ENCODE data around the gene FAM53A.
"Not testable (repeated sequence)": the region's sequence is repeated elsewhere in the genome, so short reads cannot be mapped to it uniquely, and the experiment has no call there.

FAM53A gene

DNA sequence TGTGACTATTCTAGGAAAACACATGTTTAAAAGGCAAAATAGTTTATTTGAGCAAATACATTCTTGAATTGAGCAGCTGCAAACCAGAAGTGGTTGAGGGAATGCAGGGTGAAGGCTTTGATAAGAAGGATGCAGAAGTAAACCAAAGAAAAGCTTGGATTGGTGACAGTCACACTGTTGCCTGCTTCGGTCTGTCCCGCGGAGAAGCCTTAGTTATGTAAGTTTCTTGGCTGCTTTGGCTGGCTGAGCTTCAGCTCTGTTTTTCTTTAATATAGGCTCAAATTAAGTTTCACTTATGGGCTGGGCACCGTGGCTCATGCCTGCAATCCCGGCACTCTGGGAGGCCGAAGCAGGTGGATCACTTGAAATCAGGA is 67.6 kb downstream of the FAM53A start:
- no peak for DNase-seq

DNA sequence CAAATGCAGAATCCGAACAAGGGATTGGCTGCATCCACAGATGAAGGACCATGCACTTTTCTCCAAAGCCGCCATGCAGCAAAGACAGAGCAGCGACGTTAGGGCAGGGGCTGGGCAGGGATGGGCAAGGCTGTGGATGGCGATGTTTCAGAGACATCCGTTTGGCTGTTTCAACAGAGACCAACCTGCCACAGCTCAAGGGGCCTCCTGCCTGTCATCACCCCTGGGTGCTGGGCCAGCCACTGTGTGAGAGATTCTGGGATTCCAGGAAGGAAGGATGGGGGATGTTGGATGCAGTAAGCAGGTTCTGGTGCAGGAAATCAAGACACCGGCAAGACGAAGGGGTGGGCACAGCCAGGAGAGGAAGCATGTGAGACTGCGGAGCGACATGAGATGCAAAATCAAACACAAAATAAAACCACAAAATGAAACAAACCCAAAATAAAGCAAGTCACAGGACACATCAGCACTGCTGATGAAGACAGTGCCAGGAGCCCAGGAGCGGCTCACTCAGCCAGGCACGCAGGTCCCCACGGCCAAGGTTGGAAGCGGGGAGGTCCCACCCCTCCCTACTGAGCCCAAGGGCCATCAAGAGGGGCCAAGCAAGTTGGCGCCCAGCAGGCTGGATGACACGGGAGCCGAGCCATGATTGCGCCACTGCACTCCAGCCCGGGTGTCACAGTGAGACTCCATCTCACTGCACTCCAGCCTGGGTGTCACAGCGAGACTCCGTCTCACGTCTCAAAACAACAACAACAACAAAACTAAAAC is 68.1 kb downstream of the FAM53A start:
- no peak for DNase-seq

DNA sequence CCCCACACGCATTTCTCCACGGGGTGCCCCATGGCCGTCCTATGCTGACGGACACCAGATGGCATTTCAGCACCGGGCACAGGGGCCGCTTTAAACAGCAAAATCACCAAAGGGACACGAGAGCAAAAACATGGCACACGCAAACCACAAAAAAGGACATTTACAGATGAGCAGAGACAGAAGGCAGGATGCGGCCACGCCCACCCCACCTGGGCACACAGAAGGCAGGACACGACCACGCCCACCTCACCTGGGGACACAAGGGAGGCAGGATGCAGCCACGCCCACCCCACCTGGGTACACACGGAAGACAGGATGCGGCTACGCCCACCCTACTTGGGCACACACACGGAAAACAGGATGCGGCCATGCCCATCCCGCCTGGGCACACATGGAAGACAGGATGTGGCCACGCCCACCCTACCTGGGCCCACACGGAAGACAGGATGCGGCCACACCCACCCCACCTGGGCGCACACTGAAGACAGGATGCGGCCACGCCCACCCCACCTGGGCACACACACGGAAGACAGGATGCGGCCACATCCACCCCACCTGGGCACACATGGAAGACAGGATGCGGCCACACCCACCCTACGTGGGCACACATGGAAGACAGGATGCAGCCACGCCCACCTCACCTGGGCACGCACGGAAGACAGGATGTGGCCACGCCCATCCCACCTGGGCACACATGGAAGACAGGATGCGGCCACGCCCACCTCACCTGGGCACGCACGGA is 69.1 kb downstream of the FAM53A start:
- no peak for DNase-seq

DNA sequence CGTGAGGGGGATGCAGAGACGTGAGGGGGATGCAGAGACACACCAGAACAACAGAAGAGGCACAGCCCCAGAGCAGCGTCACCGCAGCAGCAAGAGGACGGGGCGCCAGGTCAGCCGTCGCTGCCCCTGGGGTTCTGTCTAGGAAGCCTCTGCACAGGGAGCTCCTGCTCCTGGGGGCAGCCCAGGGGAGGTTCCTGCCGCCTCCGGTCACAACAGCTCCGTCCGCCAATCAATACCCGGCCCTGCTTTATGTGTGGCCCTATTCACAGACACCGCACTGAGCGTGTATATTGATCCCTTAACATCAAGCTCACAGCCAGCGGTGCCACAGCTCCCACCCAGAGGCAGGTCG is 69.6 kb downstream of the FAM53A start:
- no peak for DNase-seq

DNA sequence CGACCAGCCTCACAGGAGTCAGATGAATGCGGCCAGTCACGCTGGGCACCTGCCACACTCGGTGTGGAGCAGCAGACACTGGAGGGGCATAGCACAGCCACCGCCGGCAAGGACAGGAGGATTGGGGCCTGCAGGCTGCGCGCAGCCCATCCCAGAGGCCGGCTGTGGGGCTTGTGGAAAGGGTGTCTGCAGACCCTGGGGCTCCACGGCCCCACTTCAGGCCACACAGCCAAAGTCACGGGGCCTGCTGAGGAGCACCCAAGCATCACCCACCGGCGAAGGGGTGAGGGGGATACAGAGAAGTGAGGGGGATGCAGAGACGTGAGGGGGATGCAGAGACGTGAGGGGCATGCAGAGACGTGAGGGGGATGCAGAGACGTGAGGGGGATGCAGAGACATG is 70.1 kb downstream of the FAM53A start:
- no peak for DNase-seq

DNA sequence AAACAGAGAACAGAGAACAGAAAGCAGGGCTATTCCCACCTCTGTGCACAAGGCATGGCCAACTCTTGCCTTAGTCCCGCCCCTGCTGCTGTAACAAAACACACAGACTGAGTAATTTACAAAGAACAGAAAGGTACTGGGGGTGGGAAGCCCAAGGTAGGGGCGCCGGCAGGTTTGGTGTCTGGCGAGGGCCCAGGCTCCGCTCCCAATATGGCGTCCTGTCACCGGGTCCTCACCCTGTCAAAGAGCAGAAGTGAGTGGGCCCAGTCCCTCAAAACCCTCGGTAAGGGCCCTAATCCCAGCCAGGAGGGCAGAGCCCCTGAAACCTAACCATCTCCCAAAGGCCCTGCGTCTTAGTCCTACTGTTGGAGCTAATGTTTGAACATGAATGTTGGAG is 71.0 kb downstream of the FAM53A start:
- no peak for DNase-seq

DNA sequence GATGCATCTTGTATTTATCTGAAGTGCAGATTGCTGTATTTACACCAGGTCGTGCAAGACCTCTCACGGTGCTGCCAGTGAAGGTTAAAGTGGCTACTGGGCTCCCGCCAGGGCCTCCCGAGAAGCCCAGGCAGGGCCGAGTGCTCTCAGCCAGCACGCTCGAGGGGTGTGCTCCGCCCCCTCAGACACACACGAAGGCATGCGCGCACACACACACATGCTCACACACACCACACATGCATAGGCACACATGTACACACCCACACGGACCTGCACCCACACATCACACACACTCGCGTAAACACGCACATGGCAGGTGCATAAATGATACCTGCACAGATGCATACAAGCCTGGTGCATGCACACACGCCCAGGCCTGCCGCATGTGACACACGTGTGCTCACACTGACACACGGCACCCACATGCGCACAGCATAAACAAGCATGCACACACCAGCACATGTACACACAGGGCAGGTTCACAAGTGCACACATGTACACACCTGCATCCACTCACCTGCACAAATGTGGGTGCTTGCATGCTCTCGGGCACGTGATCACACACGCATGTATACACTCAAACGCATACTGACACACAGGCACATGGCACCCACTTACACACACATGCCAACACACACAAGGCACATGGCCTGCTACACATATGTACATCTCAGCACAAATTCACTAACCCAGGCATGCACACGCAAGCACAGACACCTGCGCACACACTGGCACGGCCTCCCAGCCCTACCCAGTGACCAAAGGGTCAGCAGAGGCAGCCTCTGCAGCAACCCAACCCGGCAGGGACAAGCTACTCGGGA is 71.6 kb downstream of the FAM53A start:
- DNase-seq, result no peak

DNA sequence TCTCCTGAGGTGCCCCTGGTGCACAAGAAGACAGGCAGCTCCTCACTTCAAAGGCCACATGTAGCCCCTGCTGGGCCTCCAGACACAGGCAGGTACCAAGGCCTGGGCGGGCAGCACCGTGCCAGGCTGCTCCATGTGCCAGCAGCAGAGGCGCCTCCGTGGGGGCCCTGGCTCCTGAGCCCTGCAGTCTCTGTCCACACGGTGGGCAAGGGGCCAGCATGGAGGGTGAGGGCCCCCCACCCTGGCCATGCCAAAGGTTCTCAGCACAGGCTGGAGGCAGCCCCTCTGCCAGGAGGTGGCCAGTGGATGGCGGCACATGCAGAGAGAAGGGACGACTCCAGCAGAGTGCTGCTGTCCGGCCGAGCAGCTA is 72.6 kb downstream of the FAM53A start:
- DNase-seq, result no peak

DNA sequence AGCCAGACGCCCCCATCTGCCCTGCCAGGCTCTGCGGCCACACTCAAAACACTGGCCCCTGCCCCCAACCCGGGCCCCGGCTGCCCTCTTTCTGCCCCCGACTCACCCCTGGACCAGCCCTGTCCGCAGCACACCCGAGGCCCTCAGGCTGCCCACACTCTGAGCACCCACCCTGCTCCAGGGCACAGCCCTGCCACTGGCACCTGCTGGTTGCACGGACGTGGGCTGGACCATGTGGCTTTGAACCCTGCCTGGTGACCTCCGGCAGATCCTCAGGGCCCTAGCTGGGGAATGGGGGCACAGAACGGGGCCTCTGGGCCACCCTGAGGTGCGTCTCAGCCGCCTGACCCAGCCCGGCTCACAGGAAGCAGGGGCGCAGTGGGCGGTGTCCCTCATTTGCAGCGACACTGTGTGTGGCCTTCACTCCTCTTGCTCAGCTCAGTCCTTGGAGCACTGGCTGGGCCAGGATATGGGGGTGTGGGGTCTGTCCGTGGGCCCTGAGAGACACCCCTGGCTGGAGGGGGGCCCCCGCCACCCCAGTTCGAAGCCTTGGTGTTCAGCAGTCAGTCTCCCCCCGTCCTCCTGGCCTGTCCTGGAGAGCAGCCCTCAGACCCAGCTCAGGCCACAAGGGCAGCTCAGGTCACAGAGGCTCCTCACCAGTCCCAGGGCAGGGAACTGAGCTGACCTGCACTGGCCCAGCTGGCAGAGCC is 73.2 kb downstream of the FAM53A start:
- no peak for DNase-seq

DNA sequence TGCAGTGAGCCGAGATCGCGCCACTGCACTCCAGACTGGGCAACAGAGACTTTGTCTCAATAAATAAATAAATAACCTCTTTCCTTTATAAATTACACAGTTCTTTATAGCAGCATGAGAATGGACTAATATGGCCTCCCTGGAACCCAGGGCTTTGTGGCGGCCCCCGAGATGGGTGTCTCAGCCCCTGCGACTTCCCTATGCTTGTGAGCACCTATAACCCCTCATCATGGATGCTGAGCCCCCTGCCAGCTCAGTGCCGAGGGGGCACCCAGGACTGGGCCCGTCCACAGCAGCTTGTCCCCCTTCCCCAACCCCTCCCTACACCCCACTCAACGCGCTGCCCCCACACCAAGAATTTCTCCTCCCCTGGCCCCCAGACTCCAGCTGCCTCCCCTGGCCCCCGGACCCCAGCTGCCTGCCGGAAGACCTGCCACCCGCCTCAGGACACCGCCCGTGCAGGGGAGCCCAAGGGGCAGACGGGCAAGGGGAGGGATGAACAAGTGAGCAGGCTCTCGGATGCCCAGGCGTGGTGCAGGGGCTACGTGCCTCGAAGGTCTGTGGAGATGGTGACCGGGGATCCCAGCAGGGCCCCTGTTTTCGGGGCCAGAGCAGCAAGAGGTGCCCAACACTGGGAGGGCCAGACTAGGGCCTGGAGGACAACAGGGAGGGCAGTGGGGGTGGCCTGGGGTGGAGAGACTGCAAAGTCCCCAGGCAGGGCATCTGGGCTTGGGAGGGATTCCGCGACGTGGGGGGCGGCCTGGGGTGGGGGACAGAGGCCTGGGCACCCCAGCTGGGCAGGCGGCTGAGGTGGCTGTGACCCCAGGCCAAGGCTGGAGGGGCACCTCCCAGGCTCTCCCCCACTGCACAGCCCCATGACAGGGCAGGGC is 74.0 kb downstream of the FAM53A start:
- DNase-seq, result no peak

DNA sequence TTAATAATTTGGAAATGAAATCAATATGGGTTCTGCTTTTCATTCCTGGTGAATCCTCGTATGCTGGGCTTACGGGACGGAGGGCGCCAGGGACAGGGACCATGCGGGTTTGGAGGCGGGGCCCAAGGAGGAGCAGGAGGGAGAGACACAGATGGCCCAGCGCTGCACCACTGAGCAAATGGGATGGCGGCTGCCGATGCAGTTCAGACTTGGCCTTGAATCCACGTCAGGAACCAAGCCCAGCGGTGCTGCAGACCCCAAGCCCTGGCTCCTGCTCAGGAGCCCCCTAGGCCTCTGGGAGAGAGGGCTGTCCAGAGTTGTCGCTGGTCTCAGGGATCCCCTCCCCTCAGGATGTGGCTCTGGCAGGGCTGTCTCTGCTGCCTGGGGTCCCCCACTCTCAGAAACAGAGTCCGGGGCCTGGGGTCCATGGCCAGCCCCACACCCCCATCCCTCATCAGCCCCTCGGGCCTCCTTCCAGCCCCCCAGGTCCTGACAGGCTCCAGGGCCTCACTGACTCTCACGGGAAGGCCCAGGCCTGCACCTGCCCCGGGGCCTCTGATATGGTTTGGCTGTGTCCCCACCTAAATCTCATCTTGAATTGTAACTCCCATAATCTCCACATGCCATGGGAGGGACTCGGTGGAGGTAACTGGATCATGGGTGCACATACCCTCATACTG is 75.2 kb downstream of the FAM53A start:
- no peak for DNase-seq

DNA sequence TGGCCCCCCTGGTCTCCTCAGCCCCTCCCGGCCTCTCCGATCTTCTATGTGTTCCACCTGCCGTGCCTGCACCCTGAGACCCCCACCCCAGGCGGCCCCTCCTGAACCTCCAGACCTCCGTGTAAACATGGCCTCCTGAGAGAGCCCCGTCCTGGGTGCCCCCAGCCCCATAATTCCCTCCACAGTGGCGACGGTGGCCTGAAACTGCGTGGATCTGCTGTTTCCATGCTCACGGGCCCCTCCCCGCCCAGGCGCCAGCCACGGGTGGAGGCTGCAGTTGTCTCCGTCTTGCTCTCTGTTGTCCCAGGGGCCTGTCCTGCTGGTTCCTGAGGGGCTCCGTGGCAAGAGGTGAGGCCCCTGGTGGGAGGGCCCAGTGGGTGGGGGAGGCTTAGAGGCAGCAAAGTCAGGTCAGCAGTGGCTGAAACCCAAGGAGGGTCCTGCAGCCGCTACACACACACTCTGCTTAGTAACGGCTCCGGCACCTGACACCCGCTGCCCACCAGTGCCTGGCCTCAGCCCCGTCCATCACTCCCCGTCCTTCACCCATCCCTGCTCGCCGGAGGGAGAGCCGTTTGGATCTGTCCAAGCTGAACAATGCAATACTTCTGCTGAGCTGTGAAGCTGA is 75.8 kb downstream of the FAM53A start:
- DNase-seq, result no peak

DNA sequence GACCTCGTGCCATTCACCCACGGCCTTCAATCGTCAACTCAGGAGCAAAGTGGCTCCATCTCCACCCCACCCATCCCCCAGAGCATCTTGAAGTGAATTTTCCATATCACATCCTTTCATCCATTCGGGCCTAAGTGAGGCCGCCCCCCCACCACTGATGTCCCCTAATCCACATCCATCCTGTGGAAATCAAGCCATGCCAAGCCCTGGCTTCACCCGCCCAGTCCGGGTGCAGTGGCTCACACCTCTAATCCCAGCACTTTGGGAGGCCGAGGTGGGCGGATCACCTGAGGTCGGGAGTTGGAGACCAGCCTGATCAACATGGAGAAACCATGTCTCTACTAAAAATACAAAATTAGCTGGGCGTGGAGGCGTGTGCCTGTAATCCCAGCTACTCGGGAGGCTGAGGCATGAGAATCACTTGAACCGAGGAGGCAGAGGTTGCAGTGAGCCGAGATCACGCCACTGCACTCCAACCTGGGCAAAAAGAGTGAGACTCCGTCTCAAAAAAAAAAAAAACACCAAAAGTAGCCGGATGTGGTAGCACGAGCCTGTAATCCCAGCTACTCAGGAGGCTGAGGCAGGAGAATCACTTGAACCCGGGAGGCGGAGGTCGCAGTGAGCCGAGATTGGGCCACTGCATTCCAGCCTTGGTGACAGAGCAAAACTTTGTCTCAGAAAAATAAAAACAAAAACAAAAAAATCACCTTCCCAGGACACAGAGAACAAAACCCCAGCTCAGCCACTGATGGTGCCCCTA is 76.5 kb downstream of the FAM53A start:
- DNase-seq, result not testable (repeated sequence)

DNA sequence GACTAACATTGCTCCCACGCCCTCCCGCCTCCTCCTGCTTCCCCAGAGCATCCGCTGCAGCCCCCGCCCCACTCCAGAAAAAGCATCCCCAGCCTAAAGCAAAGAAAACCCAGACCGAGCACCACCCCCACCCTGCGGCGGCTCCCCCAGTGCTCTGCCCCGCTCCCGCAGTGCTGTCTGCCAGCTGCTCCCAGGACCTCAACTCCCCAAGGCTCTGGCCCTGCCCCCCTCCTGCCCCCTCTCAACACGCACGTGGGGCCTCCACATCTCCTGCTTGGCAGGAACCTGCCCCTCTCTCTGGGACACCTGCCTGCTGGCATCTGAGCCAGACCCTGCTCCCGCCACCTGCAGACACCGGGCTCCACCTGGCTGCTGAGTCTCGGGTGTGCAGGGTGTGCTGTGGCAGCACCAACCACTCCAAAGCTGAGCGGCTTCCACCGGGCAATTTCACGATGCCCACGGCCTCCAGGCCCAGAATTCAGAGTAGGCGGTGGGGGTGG is 79.4 kb downstream of the FAM53A start:
- DNase-seq, result peak; percentile 21

DNA sequence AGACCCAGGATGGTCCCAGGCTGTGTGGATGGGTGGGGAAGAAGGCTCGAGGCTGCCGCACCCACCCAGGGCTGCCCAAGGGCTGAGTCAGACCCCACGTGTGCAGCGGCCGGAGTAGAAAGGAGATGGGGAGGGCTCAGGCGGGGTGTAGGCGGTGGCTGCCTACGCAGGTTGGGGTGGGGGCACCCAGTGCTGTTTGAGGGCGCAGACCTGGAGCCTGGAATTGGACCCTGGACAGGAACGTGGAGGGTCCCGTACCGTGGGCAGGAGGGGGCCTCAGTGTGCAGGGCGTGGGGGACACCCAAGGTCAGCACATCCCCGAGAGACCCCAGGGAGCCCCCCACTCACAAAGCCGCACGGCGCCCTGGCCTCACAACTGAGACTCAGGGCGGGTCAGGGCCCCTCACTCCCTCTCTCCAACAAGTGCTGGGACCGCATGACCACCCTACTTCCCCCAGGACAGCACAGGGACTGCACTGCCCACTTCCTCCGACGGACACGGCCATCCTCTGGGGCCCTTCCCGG is 79.9 kb downstream of the FAM53A start:
- no peak for DNase-seq

DNA sequence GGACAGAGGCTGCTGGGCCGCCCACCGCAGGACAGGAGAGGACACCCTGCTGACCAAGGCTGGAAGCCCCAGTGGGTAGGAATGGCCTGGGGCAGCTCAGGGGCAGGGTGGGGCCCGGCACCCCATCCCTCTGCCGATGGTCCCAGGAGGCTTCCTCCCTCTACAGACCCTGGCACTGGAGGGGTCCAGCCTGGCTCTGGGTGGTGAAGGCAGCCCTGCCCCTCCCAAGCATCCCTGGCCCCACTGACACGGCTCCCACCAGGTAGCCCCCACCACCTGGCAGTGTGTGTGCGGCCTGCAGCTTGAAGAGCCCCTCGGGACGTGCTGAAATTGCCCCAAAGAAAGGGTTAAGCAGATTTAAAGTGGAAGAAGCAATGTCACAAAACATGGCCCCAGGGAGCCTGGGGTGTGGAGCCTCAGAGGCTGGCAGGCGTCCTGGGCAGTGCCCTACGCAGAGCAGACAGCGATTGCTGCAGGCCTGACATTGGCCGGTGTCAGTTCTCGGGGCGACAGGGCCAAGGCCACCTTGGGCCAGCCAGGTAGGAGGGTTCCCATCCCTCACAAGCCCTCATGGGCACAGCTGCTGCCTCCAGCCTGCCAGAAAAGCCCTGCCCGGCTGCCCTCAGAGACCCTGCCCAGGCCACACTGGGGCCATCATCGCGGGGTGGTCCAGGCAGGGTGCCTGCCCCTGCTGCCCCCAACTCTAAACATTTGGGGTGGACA is 80.5 kb downstream of the FAM53A start:
- DNase-seq, result no peak

DNA sequence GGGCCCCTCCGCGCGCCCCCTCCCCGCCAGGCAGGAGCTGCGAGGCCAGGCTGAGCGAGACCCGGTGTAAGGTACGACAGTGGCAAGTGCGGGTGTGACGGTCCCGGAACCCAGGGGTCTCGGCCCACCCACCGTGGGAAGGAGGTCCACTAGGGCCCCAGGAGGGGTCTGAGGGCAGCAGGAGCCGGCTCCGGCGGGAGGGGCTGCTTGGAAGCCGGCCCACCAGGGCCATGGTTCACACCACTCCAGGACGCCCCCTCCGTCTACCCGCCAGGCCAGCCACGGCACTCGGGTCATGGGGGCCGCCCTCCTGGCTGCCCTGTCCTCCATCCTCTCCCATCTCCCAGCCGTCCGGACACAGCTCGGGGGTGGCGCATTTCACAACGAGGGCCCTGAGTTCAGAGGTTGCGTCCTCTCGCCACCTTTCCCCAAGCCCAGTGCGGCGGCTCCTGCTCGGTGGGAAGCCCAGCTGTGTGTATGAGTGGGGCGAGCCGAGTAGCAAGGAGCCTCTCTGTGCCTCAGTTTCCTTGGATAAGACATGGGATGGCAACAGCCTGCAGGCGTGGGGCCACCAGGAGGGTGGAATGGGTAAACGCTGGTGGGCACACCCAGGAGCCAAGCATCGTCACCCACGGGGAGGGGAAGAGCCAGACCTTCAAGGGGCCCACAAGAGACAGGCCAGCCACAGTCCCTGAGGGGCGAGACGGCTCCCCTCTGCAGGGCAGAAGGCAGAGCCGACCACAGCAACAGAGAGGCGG is 81.3 kb downstream of the FAM53A start:
- no peak for DNase-seq
